ENCODE data around the gene NSD1. TPM values are rescaled to one million over a fixed set of nuclear protein-coding genes. Genes with fewer than 3 reads are reported as not detected.

The NSD1 gene
- total and polyA plus RNA-seq, 9 of the 15 experiments (the other 6 are each of a cell fraction or from before 2014, with no cell fraction given): 3.8 to 51.0 (median 24.7) TPM

GRCh38 chr5:177276886-177277285, 143.3 kb downstream of the NSD1 start:
- Histone ChIP-seq H3K9ac (ENCODE audit: insufficient read depth in 1 of 2, low read depth in 2 of 2, low read length in 2 of 2) (no peak overlapping the region), H4K20me1 (replicated peaks; ENCODE audit: control insufficient read depth, insufficient read depth, low read length) (no peaks in the 10 kb centered on the region), H3K27ac (ENCODE audit: extremely low read depth, low read depth, low read length) (no peak overlapping the region), H3K79me2 (ENCODE audit: control insufficient read depth, insufficient read depth, low read length) (no peaks in the 10 kb centered on the region), H3K4me3 (no peak overlapping the region), H3K4me2 (ENCODE audit: insufficient read depth, low read length) (no peak overlapping the region), H3K36me3 (ENCODE audit: control insufficient read depth, insufficient read depth, low read length) (peaks cover 72% of the 10 kb centered on the region), H3K9me3 (replicated peaks; ENCODE audit: control insufficient read depth, insufficient read depth, low read depth, low read length) (no peaks in the 10 kb centered on the region), H3K27me3 (ENCODE audit: control insufficient read depth in 2 of 2, insufficient read depth in 2 of 2, low read length in 2 of 2) (no peaks in the 10 kb centered on the region), H3K9me1 (ENCODE audit: control insufficient read depth, insufficient read depth, low read length) (no peaks in the 10 kb centered on the region), H2AFZ (ENCODE audit: low read depth, low read length) (no peak overlapping the region), H3K4me1 (replicated peaks in 1 of 2; ENCODE audit: control insufficient read depth in 2 of 2, insufficient read depth in 2 of 2, low read length in 2 of 2) (no peaks in the 10 kb centered on the region)
- FAIRE-seq: no peak
- CTCF ChIA-PET (ENCODE audit: low intra/inter-chr PET ratio): no interaction called here
- no TSS peak for BruUV-seq (replicated peaks)
- TF ChIP-seq DPF2 (IDR thresholded peaks at IDR 0.05) (no peak), TRIM24 (IDR thresholded peaks at IDR 0.05) (no peak)
- no peak for ATAC-seq
- POLR2A ChIA-PET: interaction anchor here (0.6 kb wide), 2 partner anchors 16 to 21 kb away, joined by 3 read pairs; no protein-coding TSS in a partner anchor
- no peak for DNase-seq (ENCODE audit: extremely low read depth in 1 of 4, low spot score in 3 of 4)
- intact Hi-C loops (cut with micrococcal nuclease) (no loop called here), in situ Hi-C loops (cut with MboI) (no loop called here)
- 64% methylated on average over 1 of the region's 1 CpG for WGBS (ENCODE audit: insufficient coverage, low coverage, missing lambda C conversion rate)

- Histone ChIP-seq H3K79me2 (ENCODE audit: control insufficient read depth, insufficient read depth, low read length) (no peaks in the 10 kb centered on the region), H3K27ac (ENCODE audit: extremely low read depth, low read depth, low read length) (no peak overlapping the region), H3K4me1 (replicated peaks in 1 of 2; ENCODE audit: control insufficient read depth in 2 of 2, insufficient read depth in 2 of 2, low read length in 2 of 2) (no peaks in the 10 kb centered on the region), H3K9me3 (replicated peaks; ENCODE audit: control insufficient read depth, insufficient read depth, low read depth, low read length) (no peaks in the 10 kb centered on the region), H3K36me3 (ENCODE audit: control insufficient read depth, insufficient read depth, low read length) (peaks cover 78% of the 10 kb centered on the region), H3K4me2 (ENCODE audit: insufficient read depth, low read length) (no peak overlapping the region), H3K27me3 (ENCODE audit: control insufficient read depth in 2 of 2, insufficient read depth in 2 of 2, low read length in 2 of 2) (no peaks in the 10 kb centered on the region), H3K9ac (ENCODE audit: insufficient read depth in 1 of 2, low read depth in 2 of 2, low read length in 2 of 2) (no peak overlapping the region), H3K9me1 (ENCODE audit: control insufficient read depth, insufficient read depth, low read length) (no peaks in the 10 kb centered on the region), H3K4me3 (no peak overlapping the region), H2AFZ (ENCODE audit: low read depth, low read length) (no peak overlapping the region), H4K20me1 (replicated peaks; ENCODE audit: control insufficient read depth, insufficient read depth, low read length) (no peaks in the 10 kb centered on the region)
- whole genome bisulfite sequencing (ENCODE audit: insufficient coverage, low coverage, missing lambda C conversion rate): 72% methylated on average over 2 of the region's 2 CpGs
- no TSS peak for BruUV-seq (replicated peaks)
- no peak for FAIRE-seq
- in situ Hi-C loops (cut with MboI): no loop called here
- CTCF ChIA-PET (ENCODE audit: low intra/inter-chr PET ratio): no interaction called here
- no peak for ATAC-seq
- intact Hi-C loops (cut with micrococcal nuclease): no loop called here
- no peak for DNase-seq (ENCODE audit: extremely low read depth in 1 of 4, low spot score in 3 of 4)
- POLR2A ChIA-PET: interaction anchor here (1.4 kb wide), 1 partner anchor 8 kb away, joined by 6 read pairs; no protein-coding TSS in a partner anchor
- no peak for TF ChIP-seq FOXA1 (IDR thresholded peaks at IDR 0.05; ENCODE audit: borderline replicate concordance)
- TF ChIP-seq PATZ1 (CRISPR knock-in tag; IDR thresholded peaks at IDR 0.05; ENCODE audit: borderline replicate concordance): no peak
- TF ChIP-seq ZNF143 (CRISPR knock-in tag; IDR thresholded peaks at IDR 0.05): no peak
- TF ChIP-seq HINFP (tag; conservative IDR thresholded peaks at IDR 0.05; ENCODE audit: low read depth): no peak
- no peak for TF ChIP-seq ZNF311 (CRISPR knock-in tag; IDR thresholded peaks at IDR 0.05)
- TF ChIP-seq ZKSCAN1 (IDR thresholded peaks at IDR 0.05; ENCODE audit: low read depth, low read length): no peak
- TF ChIP-seq ELK1 (CRISPR knock-in tag; IDR thresholded peaks at IDR 0.05): no peak
- TF ChIP-seq MYNN (IDR thresholded peaks at IDR 0.05): no peak
- no peak for TF ChIP-seq MYNN (CRISPR knock-in tag; IDR thresholded peaks at IDR 0.05)
- TF ChIP-seq NR2C1 (IDR thresholded peaks at IDR 0.05): no peak
- TF ChIP-seq NR2C1 (tag; IDR thresholded peaks at IDR 0.05): no peak
- TF ChIP-seq ZNF124 (CRISPR knock-in tag; IDR thresholded peaks at IDR 0.05): no peak
- no peak for TF ChIP-seq TSC22D4 (tag; IDR thresholded peaks at IDR 0.05)
These were observed 154.6 kb downstream of the NSD1 start for GRCh38 chr5:177288191-177288590.

All from K562 (cell line).